BJ (cell line): Measurements from ENCODE around the gene SND1. TPM values are rescaled to one million over a fixed set of nuclear protein-coding genes. Genes with fewer than 3 reads are reported as not detected.

Source experiments
- CTCF ChIA-PET: fragments of 350-600 bp; formaldehyde crosslinking; extraction: SDS; loops from one replicate; lab custom pipeline; 2021; ENCODE audit warnings: antibody characterized with exemption, inconsistent platforms; lab: Yijun Ruan, JAX
- POLR2A ChIA-PET: fragments of 300-600 bp; sonication (Branson Sonifier 250); formaldehyde crosslinking; extraction: SDS; loops from one replicate; lab custom pipeline; 2021; ENCODE audit warnings: antibody characterized with exemption; lab: Charles Lee
- DNase-seq: peaks from one replicate; pipeline ENCODE4 v3.0.0-alpha.2; 2011; ENCODE audit warnings: low read depth
- H3K27me3 ChIP-seq: 2 replicates; pipeline ENCODE4 v1.6.0; 2011; ENCODE audit warnings: low read length; ENCODE audit not compliant: control insufficient read depth, insufficient read depth
- H3K36me3 ChIP-seq: 2 replicates; pipeline ENCODE4 v1.5.1; 2011; ENCODE audit warnings: low read length; ENCODE audit not compliant: control insufficient read depth, insufficient read depth
- H3K4me3 ChIP-seq: 2 replicates; pipeline ENCODE4 v1.5.1; 2011; ENCODE audit warnings: low read depth, mild to moderate bottlenecking, control low read depth, low read length
- polyA plus RNA-seq: library from polyadenylated mRNA; depleted of rRNA; stranded (reverse); fragments of >200 nt; gene quantifications from 2 replicates; pipeline ENCODE4 v1.2.3, GENCODE V29; 2011
- TF ChIP-seq, protein P1 (sequence below): IDR thresholded peaks from 2 replicates; pipeline ENCODE4 v1.5.1; 2011; ENCODE audit warnings: low read depth, mild to moderate bottlenecking, control low read depth, inconsistent platforms, low read length, moderate library complexity; ENCODE audit not compliant: insufficient read depth

Gene SND1
- polyA plus RNA-seq, 1 experiment, result 203 TPM

DNA sequence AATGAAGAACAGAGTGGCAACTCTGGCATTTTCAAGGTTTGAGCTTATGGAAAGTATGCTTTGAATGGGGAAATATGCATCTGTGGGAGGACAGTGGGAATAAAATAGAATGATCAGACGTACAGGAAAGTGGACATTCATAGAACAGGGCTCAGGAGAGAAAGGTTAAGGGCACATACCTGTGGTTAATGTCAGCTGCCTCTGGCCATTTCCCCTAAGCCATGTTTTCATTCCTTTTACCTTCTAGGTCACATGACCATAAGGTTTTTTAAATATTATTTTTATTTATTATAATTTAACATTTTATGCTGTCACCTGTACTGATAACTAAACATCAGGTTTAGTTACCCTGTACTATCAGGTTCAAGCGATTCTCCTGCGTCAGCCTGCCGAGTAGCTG is 326.4 kb downstream of the SND1 start:
- ChIA-PET CTCF (interaction anchor here (0.7 to 1.0 kb wide), 2 partner anchors 9 to 17 kb away, joined by 3 read pairs; no protein-coding TSS in a partner anchor), POLR2A (no interaction called here)
- Histone ChIP-seq H3K4me3 (no peak overlapping the region), H3K27me3 (no peaks in the 10 kb centered on the region), H3K36me3 (peaks cover 3% of the 10 kb centered on the region)
- TF ChIP-seq, protein P1, sequence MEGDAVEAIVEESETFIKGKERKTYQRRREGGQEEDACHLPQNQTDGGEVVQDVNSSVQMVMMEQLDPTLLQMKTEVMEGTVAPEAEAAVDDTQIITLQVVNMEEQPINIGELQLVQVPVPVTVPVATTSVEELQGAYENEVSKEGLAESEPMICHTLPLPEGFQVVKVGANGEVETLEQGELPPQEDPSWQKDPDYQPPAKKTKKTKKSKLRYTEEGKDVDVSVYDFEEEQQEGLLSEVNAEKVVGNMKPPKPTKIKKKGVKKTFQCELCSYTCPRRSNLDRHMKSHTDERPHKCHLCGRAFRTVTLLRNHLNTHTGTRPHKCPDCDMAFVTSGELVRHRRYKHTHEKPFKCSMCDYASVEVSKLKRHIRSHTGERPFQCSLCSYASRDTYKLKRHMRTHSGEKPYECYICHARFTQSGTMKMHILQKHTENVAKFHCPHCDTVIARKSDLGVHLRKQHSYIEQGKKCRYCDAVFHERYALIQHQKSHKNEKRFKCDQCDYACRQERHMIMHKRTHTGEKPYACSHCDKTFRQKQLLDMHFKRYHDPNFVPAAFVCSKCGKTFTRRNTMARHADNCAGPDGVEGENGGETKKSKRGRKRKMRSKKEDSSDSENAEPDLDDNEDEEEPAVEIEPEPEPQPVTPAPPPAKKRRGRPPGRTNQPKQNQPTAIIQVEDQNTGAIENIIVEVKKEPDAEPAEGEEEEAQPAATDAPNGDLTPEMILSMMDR, result no peak
- no peak for DNase-seq

DNA sequence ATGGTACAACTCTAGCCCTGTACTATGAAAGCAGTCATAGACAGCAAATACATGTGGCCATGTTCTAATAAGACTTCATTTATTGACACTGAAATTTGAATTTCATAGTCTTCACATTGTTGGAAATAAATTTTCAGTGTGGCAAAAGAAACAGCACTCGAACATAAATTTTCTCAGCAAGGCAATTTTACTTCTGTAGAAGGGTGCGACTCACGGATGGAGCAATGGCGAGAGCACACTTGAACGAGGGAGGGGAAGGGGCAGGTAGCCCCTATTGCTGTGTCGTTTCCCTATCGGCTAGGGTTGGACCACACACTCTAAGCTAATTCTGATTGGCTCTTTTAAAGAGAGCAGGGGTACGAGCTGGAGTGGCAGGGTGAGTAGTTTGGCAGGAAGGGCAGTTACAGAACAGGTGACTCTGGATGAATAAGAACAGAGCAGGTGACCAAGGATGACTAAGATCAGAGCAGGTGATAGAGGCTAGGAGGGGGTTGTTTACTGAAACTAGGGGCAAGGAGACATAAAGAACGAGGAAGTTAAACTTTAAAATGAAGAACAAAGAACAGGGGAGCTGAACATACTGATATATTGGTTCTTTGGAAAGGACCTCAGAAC is 327.2 kb downstream of the SND1 start:
- no peaks in the 10 kb centered on the region for H3K27me3 ChIP-seq
- CTCF ChIA-PET, result interaction anchor here (0.7 kb wide), 1 partner anchor 16 kb away, joined by 3 read pairs; no protein-coding TSS in a partner anchor

DNA sequence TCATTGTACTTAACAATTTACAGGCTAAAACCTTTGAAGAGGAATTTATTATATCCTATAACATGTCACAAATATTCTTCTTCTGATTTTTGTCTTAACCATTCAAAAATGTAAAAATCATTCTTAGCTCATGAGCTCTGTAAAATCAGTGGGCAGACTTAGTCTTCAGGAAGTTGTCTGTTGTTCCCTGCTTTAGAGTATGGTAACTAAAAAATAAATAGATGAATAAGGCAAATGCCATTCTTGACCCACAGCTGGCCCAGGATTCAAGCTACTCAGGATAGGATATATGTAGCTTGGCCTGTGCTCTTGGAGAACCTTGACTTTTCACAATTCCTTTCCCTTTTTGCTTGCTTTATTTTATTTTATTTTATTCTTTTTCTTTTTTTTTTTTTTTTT is 327.7 kb downstream of the SND1 start:
- TF ChIP-seq, protein P1, result no peak
- no peak for DNase-seq
- H3K27me3 ChIP-seq, result no peaks in the 10 kb centered on the region
- H3K36me3 ChIP-seq, result peaks cover 3% of the 10 kb centered on the region
- H3K4me3 ChIP-seq, result no peak overlapping the region
- CTCF ChIA-PET, result no interaction called here
- POLR2A ChIA-PET, result interaction anchor here (0.6 kb wide), 1 partner anchor 70 kb away, joined by 3 read pairs; no protein-coding TSS in a partner anchor

More for the DNA sequence above, 327.2 kb downstream of the SND1 start:
- DNase-seq, result no peak
- no peak overlapping the region for H3K4me3 ChIP-seq
- peaks cover 3% of the 10 kb centered on the region for H3K36me3 ChIP-seq
- POLR2A ChIA-PET, result interaction anchor here (0.6 kb wide), 1 partner anchor 69 kb away, joined by 3 read pairs; no protein-coding TSS in a partner anchor
- TF ChIP-seq, protein P1, result no peak

DNA sequence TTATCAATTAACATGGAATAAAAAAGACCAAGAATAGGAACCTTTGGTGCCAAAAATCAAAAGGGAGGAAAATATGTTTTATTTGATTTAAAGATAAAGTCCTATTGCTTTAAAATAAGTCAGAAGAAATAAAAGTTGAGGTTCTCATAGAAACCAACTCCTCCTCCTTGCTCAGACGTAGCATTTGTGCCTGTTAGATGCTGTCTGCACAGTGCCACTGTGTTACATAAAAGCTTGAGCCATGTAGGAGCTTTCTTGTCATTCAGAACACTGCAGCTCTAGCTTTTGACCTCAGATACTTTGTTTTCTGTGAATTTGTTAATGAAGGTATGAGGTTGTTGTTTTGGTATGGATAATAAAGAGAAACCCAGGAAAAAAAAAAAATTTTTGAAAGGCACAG is 328.9 kb downstream of the SND1 start:
- CTCF ChIA-PET, result interaction anchor here (0.6 kb wide), 1 partner anchor 104 kb away, joined by 5 read pairs; no protein-coding TSS in a partner anchor
- Histone ChIP-seq H3K27me3 (no peaks in the 10 kb centered on the region), H3K36me3 (peaks cover 3% of the 10 kb centered on the region), H3K4me3 (no peak overlapping the region)
- TF ChIP-seq, protein P1, result no peak
- no peak for DNase-seq
- POLR2A ChIA-PET, result no interaction called here

DNA sequence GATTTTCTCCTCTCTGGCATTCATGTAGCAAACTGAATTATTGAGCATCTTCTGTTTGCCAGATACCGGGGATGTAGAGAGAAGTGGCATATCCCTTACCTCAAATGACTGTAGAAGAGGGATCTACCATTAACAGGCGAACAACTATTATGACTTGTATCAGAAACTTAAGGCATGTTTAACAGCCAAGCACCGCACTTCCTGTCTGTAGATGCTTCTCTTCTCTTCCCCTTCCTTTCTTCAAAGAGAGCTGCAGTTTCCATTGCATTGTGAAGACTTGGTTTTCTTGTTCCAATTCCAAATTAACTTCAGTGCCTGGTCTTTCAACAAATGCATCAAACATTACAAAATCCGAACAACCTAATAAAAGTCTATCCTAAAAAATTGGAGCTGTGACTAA is 330.0 kb downstream of the SND1 start:
- TF ChIP-seq, protein P1, result no peak
- CTCF ChIA-PET, result no interaction called here
- H3K36me3 ChIP-seq, result no peaks in the 10 kb centered on the region
- DNase-seq, result no peak
- no peaks in the 10 kb centered on the region for H3K27me3 ChIP-seq
- POLR2A ChIA-PET, result no interaction called here
- no peak overlapping the region for H3K4me3 ChIP-seq
